MG63 (cell line): ENCODE data around the gene FAHD1. TPM values are rescaled to one million over a fixed set of nuclear protein-coding genes. Genes with fewer than 3 reads are reported as not detected.
"Not testable (repeated sequence)": the region's sequence is repeated elsewhere in the genome, so short reads cannot be mapped to it uniquely, and the experiment has no call there.

Experiments used
- DNase-seq: peaks from one replicate; pipeline ENCODE4 v3.0.0-alpha.2; 2020
- H3K27me3 ChIP-seq: fragments of 250-450 bp; sonication (Bioruptor Pico); 2 replicates; pipeline ENCODE4 v1.5.1; 2020; ENCODE audit warnings: mild to moderate bottlenecking, moderate library complexity
- H3K36me3 ChIP-seq: fragments of 250-450 bp; sonication (Bioruptor Pico); 2 replicates; pipeline ENCODE4 v1.5.1; 2020; ENCODE audit warnings: mild to moderate bottlenecking, moderate library complexity
- H3K4me3 ChIP-seq: fragments of 250-450 bp; sonication (Bioruptor Pico); 2 replicates; pipeline ENCODE4 v1.5.1; 2020; ENCODE audit warnings: mild to moderate bottlenecking, moderate library complexity
- H3K9me3 ChIP-seq: fragments of 250-450 bp; sonication (Bioruptor Pico); 2 replicates; pipeline ENCODE4 v1.5.1; 2020; ENCODE audit warnings: mild to moderate bottlenecking, moderate library complexity
- total RNA-seq: library from RNA; depleted of rRNA; stranded (reverse); fragments of >200 nt; shearing (Covaris generic); gene quantifications from 2 replicates; pipeline ENCODE4 v1.2.3, GENCODE V29; 2014; ENCODE audit warnings: low replicate concordance

Gene FAHD1
- total RNA-seq, 1 experiment from 2014 or later = 35.4 TPM

GRCh38 chr16:1857433-1858097, 30.6 kb downstream of the FAHD1 start:
- DNase-seq = no peak
- no peaks in the 10 kb centered on the region for H3K9me3 ChIP-seq
- no peaks in the 10 kb centered on the region for H3K27me3 ChIP-seq
- H3K36me3 ChIP-seq = no peaks in the 10 kb centered on the region
- no peak overlapping the region for H3K4me3 ChIP-seq

GRCh38 chr16:1858189-1858865, 31.3 kb downstream of the FAHD1 start:
- no peak for DNase-seq
- Histone ChIP-seq H3K27me3 (no peaks in the 10 kb centered on the region), H3K4me3 (no peak overlapping the region), H3K9me3 (no peaks in the 10 kb centered on the region), H3K36me3 (no peaks in the 10 kb centered on the region)

- Histone ChIP-seq H3K9me3 (no peaks in the 10 kb centered on the region), H3K36me3 (no peaks in the 10 kb centered on the region), H3K27me3 (no peaks in the 10 kb centered on the region), H3K4me3 (no peak overlapping the region)
- DNase-seq = no peak
Measured at GRCh38 chr16:1859650-1860049, 32.6 kb downstream of the FAHD1 start.

- H3K27me3 ChIP-seq = no peaks in the 10 kb centered on the region
- no peak overlapping the region for H3K4me3 ChIP-seq
- no peak for DNase-seq
- H3K9me3 ChIP-seq = no peaks in the 10 kb centered on the region
- no peaks in the 10 kb centered on the region for H3K36me3 ChIP-seq
Measured at GRCh38 chr16:1861730-1862129, 34.7 kb downstream of the FAHD1 start.

- H3K27me3 ChIP-seq = no peaks in the 10 kb centered on the region
- no peak overlapping the region for H3K4me3 ChIP-seq
- H3K36me3 ChIP-seq = no peaks in the 10 kb centered on the region
- no peaks in the 10 kb centered on the region for H3K9me3 ChIP-seq
- no peak for DNase-seq
Measured at GRCh38 chr16:1862394-1862793, 35.4 kb downstream of the FAHD1 start.

GRCh38 chr16:1863681-1864460, 36.9 kb downstream of the FAHD1 start:
- H3K27me3 ChIP-seq = no peaks in the 10 kb centered on the region
- no peak for DNase-seq
- no peaks in the 10 kb centered on the region for H3K36me3 ChIP-seq
- no peak overlapping the region for H3K4me3 ChIP-seq
- H3K9me3 ChIP-seq = no peaks in the 10 kb centered on the region

- no peak for DNase-seq
- Histone ChIP-seq H3K27me3 (no peaks in the 10 kb centered on the region), H3K36me3 (no peaks in the 10 kb centered on the region), H3K4me3 (no peak overlapping the region), H3K9me3 (no peaks in the 10 kb centered on the region)
Measured at GRCh38 chr16:1865902-1866690, 39.1 kb downstream of the FAHD1 start.

- H3K4me3 ChIP-seq = no peak overlapping the region
- no peaks in the 10 kb centered on the region for H3K9me3 ChIP-seq
- H3K36me3 ChIP-seq = no peaks in the 10 kb centered on the region
- peak; percentile 47 for DNase-seq
- peaks cover 9% of the 10 kb centered on the region for H3K27me3 ChIP-seq
Measured at GRCh38 chr16:1870365-1871082, 43.5 kb downstream of the FAHD1 start.

- Histone ChIP-seq H3K9me3 (no peaks in the 10 kb centered on the region), H3K4me3 (peak within 1 kb of the TSS; percentile 62), H3K27me3 (peaks cover 12% of the 10 kb centered on the region), H3K36me3 (no peaks in the 10 kb centered on the region)
- peak; percentile 67 for DNase-seq
Measured at GRCh38 chr16:1871974-1872635, 45.1 kb downstream of the FAHD1 start, which contains the start of gene MEIOB. MEIOB (minus strand) TSS chr16:1872164; CDS start chr16:1868175, 3,989 bp downstream.

- H3K9me3 ChIP-seq = no peaks in the 10 kb centered on the region
- H3K4me3 ChIP-seq = no peak overlapping the region
- DNase-seq = no peak
- H3K36me3 ChIP-seq = no peaks in the 10 kb centered on the region
- H3K27me3 ChIP-seq = peaks cover 18% of the 10 kb centered on the region
Measured at GRCh38 chr16:1874854-1875253, 47.8 kb downstream of the FAHD1 start.

GRCh38 chr16:1876066-1876465, 49.1 kb downstream of the FAHD1 start:
- H3K4me3 ChIP-seq, H3K36me3 ChIP-seq, H3K9me3 ChIP-seq, DNase-seq: not testable (repeated sequence)
- peaks cover 19% of the 10 kb centered on the region for H3K27me3 ChIP-seq

GRCh38 chr16:1876468-1876867, 49.5 kb downstream of the FAHD1 start:
- no peak overlapping the region for H3K4me3 ChIP-seq
- H3K36me3 ChIP-seq = no peaks in the 10 kb centered on the region
- H3K9me3 ChIP-seq = no peaks in the 10 kb centered on the region
- H3K27me3 ChIP-seq = peaks cover 23% of the 10 kb centered on the region
- no peak for DNase-seq

- DNase-seq = no peak
- Histone ChIP-seq H3K27me3 (peaks cover 23% of the 10 kb centered on the region), H3K9me3 (no peaks in the 10 kb centered on the region), H3K36me3 (no peaks in the 10 kb centered on the region), H3K4me3 (no peak overlapping the region)
Measured at GRCh38 chr16:1877089-1877488, 50.1 kb downstream of the FAHD1 start.

- H3K9me3 ChIP-seq = no peaks in the 10 kb centered on the region
- peaks cover 24% of the 10 kb centered on the region for H3K27me3 ChIP-seq
- DNase-seq = no peak
- H3K36me3 ChIP-seq = no peaks in the 10 kb centered on the region
- no peak overlapping the region for H3K4me3 ChIP-seq
Measured at GRCh38 chr16:1877804-1878203, 50.8 kb downstream of the FAHD1 start.

GRCh38 chr16:1878256-1878655, 51.2 kb downstream of the FAHD1 start:
- Histone ChIP-seq H3K4me3 (no peak overlapping the region), H3K27me3 (peaks cover 28% of the 10 kb centered on the region), H3K36me3 (no peaks in the 10 kb centered on the region), H3K9me3 (no peaks in the 10 kb centered on the region)
- DNase-seq = no peak
